ENCODE data around the gene FAF1.

DNA sequence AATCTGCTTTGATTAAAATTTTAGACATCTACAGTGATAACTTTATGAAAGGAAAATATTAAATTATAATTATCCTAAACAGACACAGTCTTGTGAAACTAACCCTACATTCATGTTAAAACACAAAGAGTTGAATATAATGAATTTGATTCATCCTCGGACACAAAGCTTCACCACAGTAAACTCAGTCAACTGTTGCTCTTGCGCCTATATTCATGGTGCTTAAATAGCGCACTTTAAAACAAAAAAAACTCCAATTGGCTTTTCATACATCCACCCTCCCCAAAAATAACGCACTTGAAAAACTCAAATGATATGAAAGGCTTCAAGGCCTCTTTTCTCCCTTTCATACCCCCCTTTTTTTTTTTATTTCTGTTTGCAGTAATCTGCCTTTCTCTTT lies 260.3 kb downstream of the FAF1 start:
- TF ChIP-seq PHF20 (IDR thresholded peaks at IDR 0.05; ENCODE audit: partially characterized antibody) (no peak), TCF7L2 (IDR thresholded peaks at IDR 0.05; ENCODE audit: low read depth, low read length) (no peak), TEAD2 (tag; IDR thresholded peaks at IDR 0.05) (no peak), HMG20B (CRISPR knock-in tag; IDR thresholded peaks at IDR 0.05) (no peak), CTCF (IDR thresholded peaks at IDR 0.05 in 2 of 3, conservative IDR thresholded peaks at IDR 0.05 in 1 of 3; ENCODE audit: insufficient read depth in 2 of 3, low read depth in 1 of 3, low read length in 3 of 3) (no peak), JUND (IDR thresholded peaks at IDR 0.05; ENCODE audit: borderline replicate concordance, low read depth, low read length) (no peak), JUND (tag; IDR thresholded peaks at IDR 0.05; ENCODE audit: borderline replicate concordance, low read depth, low read length) (no peak)
- TF ChIP-seq, protein P1, sequence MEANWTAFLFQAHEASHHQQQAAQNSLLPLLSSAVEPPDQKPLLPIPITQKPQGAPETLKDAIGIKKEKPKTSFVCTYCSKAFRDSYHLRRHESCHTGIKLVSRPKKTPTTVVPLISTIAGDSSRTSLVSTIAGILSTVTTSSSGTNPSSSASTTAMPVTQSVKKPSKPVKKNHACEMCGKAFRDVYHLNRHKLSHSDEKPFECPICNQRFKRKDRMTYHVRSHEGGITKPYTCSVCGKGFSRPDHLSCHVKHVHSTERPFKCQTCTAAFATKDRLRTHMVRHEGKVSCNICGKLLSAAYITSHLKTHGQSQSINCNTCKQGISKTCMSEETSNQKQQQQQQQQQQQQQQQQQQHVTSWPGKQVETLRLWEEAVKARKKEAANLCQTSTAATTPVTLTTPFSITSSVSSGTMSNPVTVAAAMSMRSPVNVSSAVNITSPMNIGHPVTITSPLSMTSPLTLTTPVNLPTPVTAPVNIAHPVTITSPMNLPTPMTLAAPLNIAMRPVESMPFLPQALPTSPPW (CRISPR knock-in tag; IDR thresholded peaks at IDR 0.05): no peak
- TF ChIP-seq, protein P2, sequence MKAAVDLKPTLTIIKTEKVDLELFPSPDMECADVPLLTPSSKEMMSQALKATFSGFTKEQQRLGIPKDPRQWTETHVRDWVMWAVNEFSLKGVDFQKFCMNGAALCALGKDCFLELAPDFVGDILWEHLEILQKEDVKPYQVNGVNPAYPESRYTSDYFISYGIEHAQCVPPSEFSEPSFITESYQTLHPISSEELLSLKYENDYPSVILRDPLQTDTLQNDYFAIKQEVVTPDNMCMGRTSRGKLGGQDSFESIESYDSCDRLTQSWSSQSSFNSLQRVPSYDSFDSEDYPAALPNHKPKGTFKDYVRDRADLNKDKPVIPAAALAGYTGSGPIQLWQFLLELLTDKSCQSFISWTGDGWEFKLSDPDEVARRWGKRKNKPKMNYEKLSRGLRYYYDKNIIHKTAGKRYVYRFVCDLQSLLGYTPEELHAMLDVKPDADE (conservative IDR thresholded peaks at IDR 0.05; ENCODE audit: control insufficient read depth, low read depth, low read length): no peak
- TF ChIP-seq, protein P3, sequence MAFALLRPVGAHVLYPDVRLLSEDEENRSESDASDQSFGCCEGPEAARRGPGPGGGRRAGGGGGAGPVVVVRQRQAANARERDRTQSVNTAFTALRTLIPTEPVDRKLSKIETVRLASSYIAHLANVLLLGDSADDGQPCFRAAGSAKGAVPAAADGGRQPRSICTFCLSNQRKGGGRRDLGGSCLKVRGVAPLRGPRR (CRISPR knock-in tag; IDR thresholded peaks at IDR 0.05): no peak

All from K562 (cell line).